Breast epithelium (tissue), 3 donors: ENCODE measurements around the gene GNPTAB.

Experiments
- POLR2AphosphoS5 ChIP-seq, 3 donors: sonication (generic); formaldehyde crosslinking; IDR thresholded peaks; one replicate each; pipeline ENCODE4 v1.6.1; 2017; ENCODE audit warnings: antibody characterized with exemption in 3 of 3
- TF ChIP-seq, protein P1 (sequence below), 3 donors: fragments of 450-650 bp; IDR thresholded peaks; one replicate each; pipeline ENCODE4 v1.5.1; 2016 to 2017; ENCODE audit warnings: antibody characterized with exemption in 3 of 3, mild to moderate bottlenecking in 3 of 3, moderate library complexity in 3 of 3

DNA sequence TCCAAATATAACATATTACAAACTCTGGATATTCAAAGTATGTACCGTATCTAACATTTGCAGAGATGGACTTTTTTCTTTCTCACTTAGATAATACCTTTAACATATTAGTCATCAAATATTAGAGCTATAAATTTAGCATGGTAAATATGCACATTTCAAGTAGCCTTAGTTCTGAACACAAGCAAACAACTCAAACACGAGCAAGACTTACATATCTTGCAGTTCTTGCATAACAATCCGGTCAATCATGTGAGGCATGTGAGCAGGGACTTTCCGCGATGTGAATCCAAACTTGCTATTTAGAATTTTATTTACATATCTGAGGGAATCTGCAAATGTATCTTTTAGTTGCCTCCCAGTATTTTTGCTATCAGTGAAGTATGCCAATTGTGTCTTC is 69.4 kb downstream of the GNPTAB start:
- TF ChIP-seq, protein P1, sequence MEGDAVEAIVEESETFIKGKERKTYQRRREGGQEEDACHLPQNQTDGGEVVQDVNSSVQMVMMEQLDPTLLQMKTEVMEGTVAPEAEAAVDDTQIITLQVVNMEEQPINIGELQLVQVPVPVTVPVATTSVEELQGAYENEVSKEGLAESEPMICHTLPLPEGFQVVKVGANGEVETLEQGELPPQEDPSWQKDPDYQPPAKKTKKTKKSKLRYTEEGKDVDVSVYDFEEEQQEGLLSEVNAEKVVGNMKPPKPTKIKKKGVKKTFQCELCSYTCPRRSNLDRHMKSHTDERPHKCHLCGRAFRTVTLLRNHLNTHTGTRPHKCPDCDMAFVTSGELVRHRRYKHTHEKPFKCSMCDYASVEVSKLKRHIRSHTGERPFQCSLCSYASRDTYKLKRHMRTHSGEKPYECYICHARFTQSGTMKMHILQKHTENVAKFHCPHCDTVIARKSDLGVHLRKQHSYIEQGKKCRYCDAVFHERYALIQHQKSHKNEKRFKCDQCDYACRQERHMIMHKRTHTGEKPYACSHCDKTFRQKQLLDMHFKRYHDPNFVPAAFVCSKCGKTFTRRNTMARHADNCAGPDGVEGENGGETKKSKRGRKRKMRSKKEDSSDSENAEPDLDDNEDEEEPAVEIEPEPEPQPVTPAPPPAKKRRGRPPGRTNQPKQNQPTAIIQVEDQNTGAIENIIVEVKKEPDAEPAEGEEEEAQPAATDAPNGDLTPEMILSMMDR (IDR thresholded peaks at IDR 0.05): no peak
- no peak for TF ChIP-seq POLR2AphosphoS5 (IDR thresholded peaks at IDR 0.05)
